HG02885 (cell line): ENCODE measurements around the gene LDHA.
"Not testable (repeated sequence)": the region's sequence is repeated elsewhere in the genome, so short reads cannot be mapped to it uniquely, and the experiment has no call there.

ENCODE experiments used
- ATAC-seq: cut with Tn5 transposase; IDR thresholded peaks from one replicate; pipeline ENCODE4 v1.9.1; 2021; ENCODE audit warnings: mild to moderate bottlenecking; ENCODE audit not compliant: unreplicated experiment, poor library complexity

The LDHA gene

GRCh38 chr11:18393581-18394274, 635 bp upstream of the LDHA start:
- ATAC-seq, result peak; percentile 2

- ATAC-seq, result no peak
Measured at GRCh38 chr11:18394928-18395734, 768 bp downstream of the LDHA start.

DNA sequence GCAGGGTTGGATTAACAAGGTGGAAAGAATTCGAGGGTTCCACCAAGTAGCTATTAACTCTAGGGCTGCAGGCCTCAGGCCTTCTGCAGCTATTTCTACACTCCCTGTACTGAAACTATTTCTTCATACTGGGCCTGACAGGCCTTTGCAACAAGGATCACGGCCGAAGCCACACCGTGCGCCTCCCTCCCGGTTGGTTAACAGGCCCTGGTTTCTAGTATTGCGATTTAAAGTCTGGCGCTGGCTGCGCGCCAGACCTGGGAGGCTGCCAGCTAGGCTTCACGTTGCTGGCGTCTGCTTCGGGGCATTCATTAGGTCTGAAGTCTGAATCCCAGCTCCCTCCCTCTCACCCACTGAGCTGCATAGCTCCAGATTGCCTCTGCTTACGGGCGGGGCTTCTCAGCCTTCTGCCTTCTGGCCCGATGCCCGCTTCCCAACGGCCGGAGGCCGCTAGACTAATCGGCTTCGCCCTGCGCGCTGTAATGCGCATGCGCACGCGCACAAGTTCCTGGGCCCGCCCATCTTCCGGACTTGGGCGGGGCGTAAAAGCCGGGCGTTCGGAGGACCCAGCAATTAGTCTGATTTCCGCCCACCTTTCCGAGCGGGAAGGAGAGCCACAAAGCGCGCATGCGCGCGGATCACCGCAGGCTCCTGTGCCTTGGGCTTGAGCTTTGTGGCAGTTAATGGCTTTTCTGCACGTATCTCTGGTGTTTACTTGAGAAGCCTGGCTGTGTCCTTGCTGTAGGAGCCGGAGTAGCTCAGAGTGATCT, 1.6 kb downstream of the LDHA start:
- ATAC-seq, result peak; percentile 61

- ATAC-seq, result no peak
Measured at GRCh38 chr11:18397921-18398320, 3.6 kb downstream of the LDHA start.

DNA sequence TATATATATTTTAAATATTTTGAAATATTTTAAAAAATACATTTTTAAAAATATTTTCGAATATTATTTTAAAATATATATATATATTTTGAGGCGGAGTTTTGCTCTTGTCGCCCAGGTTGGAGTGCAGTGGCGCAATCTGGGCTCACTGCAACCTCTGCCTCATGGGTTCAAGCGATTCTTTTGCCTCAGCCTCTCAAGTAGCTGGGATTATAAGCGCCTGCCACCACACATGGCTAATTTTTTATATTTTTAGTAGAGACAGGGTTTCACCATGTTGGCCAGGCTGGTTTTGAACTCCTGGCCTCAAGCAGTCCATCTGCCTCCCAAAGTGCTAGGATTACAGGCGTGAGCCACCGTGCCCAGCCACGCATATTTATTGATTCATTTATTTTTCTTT, 6.7 kb downstream of the LDHA start:
- ATAC-seq, result not testable (repeated sequence)

- ATAC-seq, result no peak
Measured at GRCh38 chr11:18404062-18404461, 9.7 kb downstream of the LDHA start.

GRCh38 chr11:18407400-18407799, 13.0 kb downstream of the LDHA start:
- ATAC-seq, result not testable (repeated sequence)

DNA sequence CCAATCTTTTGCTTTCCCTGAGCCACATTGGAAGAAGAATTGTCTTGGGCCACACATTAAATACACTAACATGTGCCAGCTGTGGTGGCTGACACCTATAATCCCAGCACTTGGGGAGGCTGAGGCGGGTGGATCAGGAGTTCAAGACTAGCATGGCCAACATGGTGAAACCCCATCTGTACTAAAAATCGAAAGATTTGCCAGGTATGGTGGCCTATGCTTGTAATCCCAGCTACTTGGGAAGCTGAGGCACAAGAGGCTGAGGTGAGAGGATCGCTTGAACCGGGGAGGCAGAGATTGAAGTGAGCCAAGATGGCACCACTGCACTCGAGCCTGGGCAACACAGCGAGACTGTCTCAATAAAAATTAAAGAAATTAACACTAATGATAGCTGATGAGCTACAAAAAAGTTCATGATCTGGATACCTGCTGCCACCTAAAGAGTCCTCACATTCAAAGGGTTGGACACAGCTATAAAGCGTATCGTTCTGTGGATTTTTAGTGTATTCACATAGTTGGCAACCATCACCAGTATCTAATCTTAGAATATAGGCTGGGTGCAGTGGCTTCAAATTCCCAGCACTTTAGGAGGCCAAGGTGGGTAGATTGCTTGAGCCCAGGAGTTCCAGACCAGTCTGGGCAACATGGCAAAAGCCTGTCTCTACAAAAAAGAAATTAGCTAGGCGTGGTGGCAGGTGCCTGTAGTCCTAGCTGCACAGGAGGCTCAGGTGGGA, 14.4 kb downstream of the LDHA start:
- ATAC-seq, result no peak

DNA sequence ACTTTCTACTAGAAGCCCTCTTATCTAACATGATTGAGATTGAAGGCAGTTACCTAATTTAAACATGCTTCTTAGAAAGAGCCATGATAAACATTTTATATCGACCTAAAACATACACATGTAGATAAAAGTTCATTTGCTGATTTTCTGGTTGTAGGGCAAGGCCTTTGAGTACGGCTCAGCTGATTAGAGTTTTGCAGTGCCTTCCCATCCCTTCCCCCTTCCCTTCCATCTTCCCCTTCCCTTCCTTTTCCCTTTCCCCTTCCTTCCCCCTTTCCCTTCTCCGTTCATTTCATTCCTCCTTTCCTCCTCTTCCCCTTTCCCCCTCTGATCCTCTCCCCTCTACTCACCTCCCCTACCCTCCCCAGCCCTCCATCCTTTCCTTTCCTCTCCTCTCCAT, 22.1 kb downstream of the LDHA start:
- no peak for ATAC-seq

DNA sequence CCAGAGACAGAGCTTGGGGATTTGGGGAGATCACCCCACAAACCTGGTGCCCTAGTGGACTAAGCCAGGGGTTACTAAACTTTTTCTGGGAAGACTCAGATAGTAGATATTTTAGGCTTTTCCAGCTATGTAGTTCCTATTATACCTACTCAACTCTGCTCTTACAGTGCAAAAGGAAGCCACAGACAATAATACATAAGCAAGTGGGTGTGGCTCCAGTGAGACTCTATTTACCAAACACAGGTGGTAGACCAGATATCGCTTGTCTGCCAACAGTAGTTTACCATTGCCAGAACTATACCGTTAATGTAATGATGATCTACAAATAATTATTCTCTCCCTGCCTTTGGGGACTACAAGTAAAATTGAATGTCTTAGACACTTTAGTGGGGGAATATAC, 24.7 kb downstream of the LDHA start:
- no peak for ATAC-seq

DNA sequence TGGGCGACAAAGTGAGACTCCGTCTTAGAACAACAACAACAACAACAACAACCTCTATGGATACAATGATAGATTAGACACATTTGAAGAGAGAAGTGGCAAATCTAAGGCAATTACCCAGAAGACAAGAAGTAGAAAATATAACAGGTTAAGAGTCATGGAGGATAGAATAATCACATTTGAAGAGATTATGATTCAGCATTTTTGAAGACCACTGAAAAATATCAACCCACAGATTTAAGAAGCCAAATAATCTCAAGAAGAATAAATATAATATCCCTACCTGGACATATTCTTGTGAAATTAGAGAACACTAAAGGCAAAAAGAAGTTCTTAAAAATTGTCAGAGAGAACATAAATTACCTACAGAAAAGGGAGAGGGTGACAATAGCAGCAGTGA, 25.7 kb downstream of the LDHA start:
- ATAC-seq, result no peak

DNA sequence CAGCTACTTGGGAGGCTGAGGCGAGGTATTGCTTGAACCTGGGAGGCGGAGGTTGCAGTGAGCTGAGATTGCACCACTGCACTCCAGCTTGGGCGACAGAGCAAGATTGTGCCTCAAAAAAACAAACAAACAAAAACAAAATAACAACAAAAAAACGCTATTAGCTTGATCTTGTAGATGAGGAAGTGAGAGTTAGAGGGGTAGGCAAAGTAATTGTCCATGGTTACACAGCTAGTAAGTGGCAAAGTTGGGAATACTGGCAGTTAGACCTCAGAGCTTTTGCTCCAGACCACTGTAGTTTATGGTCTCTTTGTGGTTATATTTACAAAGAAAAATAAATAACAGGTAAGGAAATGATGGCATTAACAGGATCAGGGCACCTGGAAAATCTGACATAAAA, 32.9 kb downstream of the LDHA start:
- no peak for ATAC-seq

DNA sequence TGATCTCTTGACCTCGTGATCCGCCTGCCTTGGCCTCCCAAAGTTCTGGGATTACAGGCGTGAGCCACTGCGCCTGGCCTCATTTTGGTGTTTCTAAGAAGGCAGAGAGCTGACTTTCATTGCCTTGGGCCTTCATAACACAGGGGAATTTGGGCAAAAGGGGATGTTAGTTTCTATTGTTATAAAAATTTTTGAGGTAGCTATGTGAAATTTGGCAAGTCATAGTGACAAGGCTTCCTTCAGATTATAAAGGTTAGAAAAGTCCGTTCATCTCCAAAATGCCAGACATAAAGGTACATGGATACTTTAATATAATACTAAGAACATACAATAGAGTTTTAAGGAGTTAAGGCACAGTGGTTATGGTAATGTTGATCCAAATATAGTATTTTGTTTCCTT, 35.0 kb downstream of the LDHA start:
- no peak for ATAC-seq

DNA sequence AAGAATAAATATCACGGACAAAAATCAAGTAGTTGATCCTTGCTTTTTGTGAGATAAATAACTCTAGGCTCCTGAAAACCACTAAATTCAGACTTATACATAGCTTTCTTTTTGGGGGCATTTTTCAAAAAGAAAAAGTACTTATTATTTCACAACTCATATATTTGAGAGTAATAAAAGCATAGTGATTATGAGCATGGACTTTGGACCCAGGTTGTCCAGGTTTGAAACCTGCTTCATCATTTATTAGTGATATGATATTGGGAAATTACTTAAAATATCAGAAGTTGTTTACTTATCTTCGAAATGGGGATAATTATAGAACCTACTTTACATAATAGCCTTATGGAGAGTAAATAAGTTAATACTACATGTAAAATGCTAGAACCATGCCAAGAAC, 44.3 kb downstream of the LDHA start:
- ATAC-seq, result no peak

DNA sequence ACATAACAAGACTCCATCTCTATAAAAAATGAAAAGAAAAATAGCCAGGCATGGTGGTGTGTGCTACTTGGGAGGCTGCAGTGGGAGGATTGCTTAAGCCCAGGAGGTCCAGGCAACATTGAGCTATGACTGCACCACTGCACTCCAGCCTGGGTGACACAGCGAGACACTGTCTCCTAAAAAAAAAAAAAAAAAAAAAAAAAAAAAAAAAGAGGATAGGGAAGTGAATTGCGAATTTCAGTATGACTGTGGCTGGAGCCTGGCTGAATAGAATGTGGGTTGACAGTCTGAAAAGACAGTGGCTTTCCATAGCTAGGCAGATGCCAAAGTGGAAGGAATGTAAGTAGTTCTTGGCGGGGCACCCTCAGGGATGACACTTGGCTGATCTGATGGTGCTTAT, 54.9 kb downstream of the LDHA start:
- no peak for ATAC-seq

GRCh38 chr11:18452927-18453326, 58.6 kb downstream of the LDHA start:
- ATAC-seq, result no peak

GRCh38 chr11:18455686-18456372, 61.5 kb downstream of the LDHA start, which contains the start of gene LDHAL6A:
TSS of gene LDHAL6A (plus strand) at chr11:18455856. CDS start at chr11:18456681, 825 bp downstream.
- no peak for ATAC-seq

GRCh38 chr11:18457450-18457849, 63.1 kb downstream of the LDHA start:
- ATAC-seq, result no peak
